ENCODE measurements around the gene MGAT3.
"Not testable (repeated sequence)": the region's sequence is repeated elsewhere in the genome, so short reads cannot be mapped to it uniquely, and the experiment has no call there.

The MGAT3 gene, protein sequence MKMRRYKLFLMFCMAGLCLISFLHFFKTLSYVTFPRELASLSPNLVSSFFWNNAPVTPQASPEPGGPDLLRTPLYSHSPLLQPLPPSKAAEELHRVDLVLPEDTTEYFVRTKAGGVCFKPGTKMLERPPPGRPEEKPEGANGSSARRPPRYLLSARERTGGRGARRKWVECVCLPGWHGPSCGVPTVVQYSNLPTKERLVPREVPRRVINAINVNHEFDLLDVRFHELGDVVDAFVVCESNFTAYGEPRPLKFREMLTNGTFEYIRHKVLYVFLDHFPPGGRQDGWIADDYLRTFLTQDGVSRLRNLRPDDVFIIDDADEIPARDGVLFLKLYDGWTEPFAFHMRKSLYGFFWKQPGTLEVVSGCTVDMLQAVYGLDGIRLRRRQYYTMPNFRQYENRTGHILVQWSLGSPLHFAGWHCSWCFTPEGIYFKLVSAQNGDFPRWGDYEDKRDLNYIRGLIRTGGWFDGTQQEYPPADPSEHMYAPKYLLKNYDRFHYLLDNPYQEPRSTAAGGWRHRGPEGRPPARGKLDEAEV

DNA sequence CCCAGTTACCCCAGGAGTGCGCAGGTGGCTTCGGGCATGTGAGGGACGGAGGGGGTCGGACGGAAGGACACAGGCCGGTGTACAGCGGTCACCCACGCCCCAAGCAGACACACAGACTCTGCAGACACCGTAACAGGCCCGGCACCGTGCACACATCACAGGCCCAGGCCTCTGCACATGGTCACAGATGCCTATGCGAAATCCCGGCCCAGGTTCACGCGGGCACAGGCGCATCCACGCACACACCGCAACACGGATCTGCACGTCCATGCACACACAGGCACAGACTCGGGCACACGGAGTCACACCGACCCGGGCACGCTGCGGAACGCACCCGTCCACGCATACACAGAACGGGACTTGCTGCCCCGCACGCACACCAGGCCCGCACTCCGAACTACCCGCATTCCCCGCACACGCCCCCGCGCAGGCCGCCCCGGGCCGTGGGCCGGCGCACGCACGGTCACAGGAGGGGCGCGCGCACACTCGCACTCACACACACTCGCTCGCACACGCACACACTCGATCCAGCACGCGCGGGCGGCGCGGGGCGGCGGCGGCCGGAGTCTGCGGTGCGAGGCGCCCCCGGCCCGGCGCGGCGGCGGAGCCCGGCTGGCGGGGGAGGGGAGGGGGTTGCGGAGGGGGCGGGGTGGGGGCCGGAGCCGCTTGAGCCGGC, at the start of gene MGAT3:
Gene MGAT3 (plus strand): TSS at position 491 of the 676 bp plus-strand sequence. CDS start 30,336 bp downstream, outside the sequence.
- no peak for DNase-seq (ENCODE audit: low read depth in 2 of 2)

DNA sequence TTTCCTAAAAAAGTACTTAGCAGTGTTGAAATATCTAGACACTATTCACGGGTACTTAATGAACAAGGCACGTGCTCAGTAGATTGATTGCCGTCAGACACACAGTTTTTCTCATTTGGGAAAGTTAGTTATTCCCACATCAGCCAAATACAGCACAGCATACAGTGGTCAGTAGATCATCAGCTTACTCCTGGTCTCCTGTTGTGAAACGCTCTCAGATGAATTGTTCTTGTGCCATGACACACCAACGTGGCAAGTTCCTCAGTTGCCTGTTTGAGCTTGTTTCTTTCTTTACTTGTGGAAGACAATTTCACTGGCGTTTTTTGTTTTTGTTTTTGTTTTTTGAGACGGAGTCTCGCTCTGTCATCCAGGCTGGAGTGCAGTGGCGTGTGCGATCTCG, 48.6 kb upstream of the MGAT3 start:
- no peak for DNase-seq (ENCODE audit: low read depth in 2 of 2)

DNA sequence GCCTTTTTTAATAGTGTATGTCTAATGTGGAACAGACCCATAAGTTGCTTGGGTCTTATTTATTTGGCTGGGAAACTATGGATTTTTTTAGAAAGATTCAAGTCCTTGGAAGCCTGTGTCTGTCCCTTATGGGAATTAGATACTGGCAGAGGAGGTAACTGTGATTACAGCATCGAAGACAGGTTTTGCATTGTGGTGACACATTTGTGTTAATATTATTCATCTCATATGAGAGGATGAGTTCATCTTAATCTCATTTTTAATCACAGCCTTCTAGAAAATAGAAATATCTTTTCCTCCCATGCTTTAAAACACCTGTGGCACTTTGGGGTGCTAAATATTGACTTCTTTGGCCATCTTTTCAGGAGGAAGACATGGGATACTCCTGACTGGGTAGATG, 48.0 kb upstream of the MGAT3 start:
- DNase-seq (ENCODE audit: low read depth in 2 of 2): no peak

DNA sequence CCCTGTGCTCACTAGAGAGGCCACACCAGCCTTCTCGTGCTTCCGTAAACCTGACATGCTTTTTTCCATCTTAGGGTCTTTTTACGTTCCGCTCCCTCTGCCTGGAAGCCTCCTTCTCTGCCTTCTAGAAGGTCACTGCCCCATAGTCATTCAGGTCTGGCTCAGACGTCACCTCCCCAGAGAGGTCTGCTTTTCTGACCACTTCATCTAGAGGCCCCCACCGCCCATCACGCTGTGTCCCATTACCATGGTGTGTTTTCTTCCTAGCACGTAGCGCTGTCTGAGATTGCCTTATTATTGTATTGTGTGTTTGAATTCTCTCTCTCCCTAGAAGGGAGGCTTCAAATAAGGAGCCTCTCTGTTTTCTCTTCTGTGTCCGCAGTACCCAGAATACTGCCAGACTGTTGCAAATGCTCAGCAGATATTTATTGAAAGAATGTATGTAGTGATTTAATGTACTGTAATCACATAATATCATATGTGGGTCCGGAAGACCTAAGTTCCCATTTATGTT, 47.2 kb upstream of the MGAT3 start:
- DNase-seq (ENCODE audit: low read depth in 2 of 2): no peak

DNA sequence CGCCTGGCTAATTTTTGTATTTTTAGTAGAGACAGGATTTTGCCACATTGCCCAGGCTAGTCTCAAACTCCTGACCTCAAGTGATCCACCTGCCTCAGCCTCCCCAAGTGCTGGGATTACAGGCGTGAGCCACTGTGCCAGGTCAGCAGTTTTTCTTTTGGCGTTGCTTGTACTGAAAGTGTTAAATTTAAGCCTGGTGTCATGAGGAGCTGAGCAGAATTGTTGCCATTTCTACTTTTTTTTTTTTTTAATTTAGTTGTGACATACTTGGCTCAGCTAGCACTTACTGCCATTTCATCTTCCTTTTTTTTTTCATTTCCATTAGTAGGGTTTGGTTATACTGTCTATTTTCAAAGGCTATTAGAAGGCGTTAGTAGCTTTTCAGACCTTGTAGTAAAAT, 46.5 kb upstream of the MGAT3 start:
- DNase-seq (ENCODE audit: low read depth in 2 of 2): no peak

DNA sequence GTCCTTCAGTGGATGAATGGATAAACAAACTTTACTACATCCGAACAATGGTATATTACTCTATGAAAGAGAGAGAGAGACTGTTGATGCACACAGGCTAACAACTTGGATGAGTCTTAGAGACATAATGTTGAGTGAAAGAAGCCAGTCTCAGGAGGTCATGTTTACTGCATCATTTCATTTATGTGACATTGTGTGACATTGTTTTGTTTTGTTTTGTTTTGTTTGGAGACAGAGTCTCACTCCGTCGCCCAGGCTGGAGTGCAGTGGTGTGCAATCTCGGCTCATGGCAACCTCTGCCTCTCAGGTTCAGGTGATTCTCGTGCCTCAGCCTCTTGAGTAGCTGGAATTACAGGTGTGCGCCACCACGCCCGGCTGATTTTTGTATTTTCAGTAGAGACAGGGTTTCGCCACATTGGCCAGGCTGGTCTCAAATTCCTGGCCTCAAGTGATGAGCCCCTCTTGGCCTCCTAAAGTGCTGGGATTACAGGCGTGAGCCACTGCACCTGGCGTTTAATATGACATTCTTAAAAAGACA, 44.9 kb upstream of the MGAT3 start:
- not testable (repeated sequence) for DNase-seq (ENCODE audit: low read depth in 2 of 2)

DNA sequence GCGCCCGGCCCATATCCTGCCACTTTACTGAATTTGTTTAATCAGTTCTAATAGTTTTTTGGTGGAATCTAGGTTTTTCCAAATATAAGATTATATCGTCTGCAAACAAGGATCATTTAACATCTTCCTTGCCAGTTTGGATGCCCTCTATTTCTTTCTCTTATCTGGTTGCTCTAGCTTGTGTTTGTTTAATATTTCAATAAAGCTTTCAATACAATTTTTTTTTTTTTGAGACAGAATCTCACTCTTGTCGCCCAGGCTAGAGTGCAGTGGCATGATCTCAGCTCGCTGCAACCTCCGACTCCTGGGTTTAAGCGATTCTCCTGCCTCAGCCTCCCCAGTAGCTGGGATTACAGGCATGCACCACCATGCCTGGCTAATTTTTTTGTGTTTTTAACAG, 43.6 kb upstream of the MGAT3 start:
- DNase-seq (ENCODE audit: low read depth in 2 of 2): not testable (repeated sequence)

DNA sequence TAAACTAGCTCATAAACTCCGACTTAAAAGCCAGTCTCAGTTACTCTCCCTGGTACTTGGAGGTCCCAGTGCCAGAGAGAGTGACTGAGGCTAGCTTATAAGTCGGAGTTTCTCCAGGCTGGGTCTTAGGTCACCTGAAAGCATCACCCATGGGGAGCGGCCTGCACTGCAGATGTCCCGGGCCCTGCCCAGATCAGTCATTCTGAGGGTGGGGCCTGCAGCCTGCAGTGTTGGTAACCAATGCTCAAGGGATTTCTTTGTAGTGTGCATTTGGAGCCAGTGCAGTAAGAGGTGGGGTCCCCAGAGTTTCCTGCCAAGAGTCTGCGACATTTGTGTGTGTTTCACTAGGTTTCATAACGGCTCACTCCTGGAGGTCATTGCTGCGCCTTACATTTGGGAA, 42.4 kb upstream of the MGAT3 start:
- no peak for DNase-seq (ENCODE audit: low read depth in 2 of 2)

DNA sequence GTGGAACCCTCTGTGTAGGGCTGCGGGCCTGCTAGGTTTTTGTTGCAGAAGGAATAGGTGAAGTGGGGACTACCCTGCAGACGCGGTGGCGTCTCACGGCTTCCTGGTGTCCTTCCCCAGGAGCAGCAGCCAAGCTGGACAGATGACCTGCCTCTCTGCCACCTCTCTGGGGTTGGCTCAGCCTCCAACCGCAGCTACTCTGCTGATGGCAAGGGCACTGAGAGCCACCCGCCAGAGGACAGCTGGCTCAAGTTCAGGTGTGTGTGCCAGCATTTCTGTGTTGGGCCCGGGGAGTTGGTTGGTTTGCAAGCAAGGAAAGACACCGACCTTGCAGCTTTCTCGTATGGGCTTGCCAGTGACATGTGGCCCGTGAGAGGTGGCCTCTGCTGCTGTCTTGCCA, 41.9 kb upstream of the MGAT3 start:
- DNase-seq (ENCODE audit: low read depth in 2 of 2): no peak

DNA sequence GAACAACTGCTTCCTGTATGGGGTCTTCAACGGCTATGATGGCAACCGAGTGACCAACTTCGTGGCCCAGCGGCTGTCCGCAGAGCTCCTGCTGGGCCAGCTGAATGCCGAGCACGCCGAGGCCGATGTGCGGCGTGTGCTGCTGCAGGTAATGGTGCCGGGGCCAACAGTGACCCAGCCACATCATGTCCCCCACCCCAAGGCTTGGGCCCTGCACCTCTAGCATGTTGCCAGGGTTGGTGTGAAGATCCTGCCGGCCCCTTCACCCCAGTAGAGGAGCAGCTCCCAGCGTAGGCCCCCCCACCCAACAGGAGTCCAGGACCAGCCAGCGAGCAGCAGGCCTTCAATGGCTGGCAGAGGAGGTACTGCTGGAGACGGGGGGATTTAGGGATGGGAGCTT, 41.3 kb upstream of the MGAT3 start:
- no peak for DNase-seq (ENCODE audit: low read depth in 2 of 2)

DNA sequence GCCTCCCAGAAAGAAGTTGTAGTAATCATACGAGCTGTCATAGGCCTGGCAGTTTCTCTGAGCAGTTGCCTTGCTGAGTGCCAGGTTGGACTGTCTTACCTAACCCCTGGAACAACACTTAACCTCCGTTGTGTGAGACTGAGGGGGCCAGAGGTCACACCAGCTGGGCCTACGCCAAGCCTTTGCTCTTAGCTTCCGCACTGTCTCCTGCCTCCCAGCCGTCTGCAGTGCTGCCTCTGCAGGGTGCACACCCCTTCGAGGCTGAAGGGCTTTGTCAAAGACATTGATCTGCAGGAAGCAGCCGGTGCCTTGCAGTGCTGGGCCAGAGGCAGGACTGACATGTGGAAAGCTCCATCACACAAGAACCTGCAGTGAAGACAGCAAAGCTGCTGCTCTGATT, 40.5 kb upstream of the MGAT3 start:
- DNase-seq (ENCODE audit: low read depth in 2 of 2): no peak

DNA sequence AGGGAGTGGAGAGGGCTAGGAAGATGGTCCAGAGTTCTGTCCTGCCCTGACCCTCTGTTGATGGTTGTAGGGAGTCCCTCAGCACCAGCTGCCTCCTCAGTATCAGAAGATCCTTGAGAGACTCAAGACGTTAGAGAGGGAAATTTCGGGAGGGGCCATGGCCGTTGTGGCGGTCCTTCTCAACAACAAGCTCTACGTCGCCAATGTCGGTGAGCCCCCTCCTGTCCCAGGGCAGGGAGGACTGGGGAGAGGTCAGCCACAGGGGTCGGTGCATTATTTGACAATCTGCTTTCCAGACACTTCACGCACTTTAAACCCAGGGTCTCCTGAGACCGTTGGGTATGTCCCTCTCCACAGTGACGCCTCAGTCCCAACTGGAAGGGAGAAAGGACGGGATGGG, 39.2 kb upstream of the MGAT3 start:
- no peak for DNase-seq (ENCODE audit: low read depth in 2 of 2)

DNA sequence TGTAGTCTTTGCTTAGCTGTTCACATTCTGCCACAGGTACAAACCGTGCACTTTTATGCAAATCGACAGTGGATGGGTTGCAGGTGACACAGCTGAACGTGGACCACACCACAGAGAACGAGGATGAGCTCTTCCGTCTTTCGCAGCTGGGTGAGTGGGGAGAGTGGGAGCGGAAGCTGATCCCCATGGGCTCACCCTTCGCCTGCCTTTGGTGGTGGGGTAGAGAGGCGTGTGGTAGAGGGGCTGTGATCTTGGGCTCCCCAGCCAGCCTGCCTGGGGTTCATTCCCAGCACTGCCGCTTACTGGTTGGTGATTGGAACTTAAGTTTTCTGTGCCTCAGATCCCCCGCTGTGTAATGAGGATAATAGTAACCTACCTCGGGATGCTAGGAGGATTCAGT, 38.1 kb upstream of the MGAT3 start:
- no peak for DNase-seq (ENCODE audit: low read depth in 2 of 2)

DNA sequence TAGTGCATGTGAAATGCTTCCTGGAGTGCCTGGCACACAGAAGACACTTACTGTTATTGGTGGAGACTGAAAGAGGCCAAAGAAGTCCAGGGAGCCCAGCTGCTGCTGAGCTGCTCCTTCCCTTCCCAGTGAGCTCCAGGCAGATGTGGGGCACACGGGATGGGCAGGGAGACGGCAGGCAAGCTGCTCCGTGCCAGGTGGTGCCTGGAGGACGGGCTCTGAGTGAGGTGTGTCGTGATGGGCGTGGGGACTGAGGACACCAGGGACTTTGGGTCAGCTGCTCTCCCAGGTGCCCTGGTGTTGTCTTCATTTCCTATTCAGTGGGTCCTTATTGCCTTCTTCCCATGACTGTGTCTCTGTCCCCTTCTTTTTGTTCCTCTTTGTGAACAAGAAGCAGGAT, 37.7 kb upstream of the MGAT3 start:
- no peak for DNase-seq (ENCODE audit: low read depth in 2 of 2)

DNA sequence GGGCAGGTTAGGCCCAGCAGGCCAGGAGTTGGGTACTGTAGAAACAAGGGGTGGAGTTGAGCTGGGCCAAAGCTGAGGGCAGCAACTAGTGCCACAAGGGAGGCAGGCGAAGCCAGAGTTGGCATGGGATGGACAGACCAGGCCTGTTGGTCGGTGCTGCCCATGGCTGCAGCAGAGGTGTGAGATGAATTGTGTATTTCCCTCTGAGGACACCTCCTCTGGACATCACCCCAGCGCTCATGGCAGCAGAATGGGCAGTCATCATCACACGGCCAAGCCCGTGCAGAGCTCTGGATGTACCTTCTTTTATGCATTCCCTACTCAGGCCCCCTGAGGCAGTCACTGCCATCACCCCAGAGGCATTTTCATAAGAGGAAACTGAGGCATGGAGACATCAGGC, 36.9 kb upstream of the MGAT3 start:
- DNase-seq (ENCODE audit: low read depth in 2 of 2): no peak

DNA sequence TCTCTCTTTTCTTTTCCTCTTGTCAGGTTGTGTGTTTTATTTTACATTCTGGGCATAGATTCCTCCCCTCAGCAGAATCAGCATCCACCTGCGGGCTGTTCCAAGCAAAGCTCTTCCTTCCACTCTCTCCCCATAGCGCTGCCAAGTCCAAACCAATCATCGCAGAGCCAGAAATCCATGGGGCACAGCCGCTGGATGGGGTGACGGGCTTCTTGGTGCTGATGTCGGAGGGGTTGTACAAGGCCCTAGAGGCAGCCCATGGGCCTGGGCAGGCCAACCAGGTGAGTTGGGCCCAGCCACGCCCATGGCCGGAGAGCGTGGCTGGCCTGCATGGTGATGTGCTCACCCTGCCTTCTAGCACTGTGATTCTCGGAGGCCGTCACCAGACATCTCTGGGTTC, 35.1 kb upstream of the MGAT3 start:
- no peak for DNase-seq (ENCODE audit: low read depth in 2 of 2)

DNA sequence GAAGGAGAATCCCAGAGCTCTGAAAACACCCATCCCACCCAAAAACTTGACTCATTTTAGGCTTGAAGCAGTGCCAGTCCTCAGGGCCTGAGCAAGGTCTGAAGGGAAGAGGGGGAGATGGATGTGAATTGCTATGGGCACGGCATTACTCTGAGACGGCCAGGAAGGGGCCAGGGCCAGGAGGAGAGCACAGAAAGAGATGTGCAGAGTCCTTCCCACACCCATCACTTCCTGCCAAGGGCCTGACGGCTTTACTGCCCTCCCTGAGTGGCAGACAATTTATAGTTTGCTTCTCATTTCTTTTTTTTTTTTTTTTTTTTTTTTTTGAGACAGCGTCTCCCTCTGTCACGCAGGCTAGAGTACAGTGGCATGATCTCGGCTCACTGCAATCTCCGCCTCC, 34.7 kb upstream of the MGAT3 start:
- no peak for DNase-seq (ENCODE audit: low read depth in 2 of 2)

DNA sequence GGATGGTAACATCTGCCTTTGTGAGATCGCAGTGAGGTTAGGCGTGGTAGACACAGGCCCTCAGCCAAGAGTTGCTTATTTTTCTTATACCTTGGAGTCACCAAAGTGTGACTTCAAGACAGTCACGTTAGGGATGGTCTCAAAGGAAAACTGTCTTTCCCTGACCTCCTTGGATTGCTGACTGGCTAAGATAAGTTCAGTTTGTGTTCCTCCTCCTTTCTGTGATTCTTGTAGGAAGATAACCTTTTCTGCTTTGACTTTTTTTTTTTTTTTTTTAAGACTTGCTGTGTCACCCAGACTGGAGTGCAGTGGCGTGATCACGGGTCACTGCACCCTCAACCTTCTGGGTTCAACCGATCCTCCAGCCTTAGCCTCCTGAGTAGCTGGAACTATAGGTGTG, 34.1 kb upstream of the MGAT3 start:
- DNase-seq (ENCODE audit: low read depth in 2 of 2): no peak

DNA sequence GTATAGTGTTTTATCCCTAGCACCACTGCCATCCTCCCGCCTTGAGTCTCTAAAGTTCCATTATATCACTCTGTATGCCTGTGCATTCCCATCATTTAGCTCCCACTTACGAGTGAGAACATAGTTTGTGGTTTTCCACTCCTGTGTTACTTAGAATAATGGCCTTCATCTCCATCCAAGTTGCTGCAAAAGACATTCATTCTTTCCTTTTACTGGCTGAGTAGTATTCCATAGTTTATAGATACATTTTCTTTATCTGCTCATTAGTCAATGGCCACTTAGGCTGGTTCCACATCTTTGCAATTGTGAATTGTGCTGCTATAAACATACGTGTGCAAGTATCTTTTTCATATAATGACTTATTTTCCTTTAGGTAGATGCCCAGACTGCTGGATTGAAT, 32.8 kb upstream of the MGAT3 start:
- DNase-seq (ENCODE audit: low read depth in 2 of 2): no peak

DNA sequence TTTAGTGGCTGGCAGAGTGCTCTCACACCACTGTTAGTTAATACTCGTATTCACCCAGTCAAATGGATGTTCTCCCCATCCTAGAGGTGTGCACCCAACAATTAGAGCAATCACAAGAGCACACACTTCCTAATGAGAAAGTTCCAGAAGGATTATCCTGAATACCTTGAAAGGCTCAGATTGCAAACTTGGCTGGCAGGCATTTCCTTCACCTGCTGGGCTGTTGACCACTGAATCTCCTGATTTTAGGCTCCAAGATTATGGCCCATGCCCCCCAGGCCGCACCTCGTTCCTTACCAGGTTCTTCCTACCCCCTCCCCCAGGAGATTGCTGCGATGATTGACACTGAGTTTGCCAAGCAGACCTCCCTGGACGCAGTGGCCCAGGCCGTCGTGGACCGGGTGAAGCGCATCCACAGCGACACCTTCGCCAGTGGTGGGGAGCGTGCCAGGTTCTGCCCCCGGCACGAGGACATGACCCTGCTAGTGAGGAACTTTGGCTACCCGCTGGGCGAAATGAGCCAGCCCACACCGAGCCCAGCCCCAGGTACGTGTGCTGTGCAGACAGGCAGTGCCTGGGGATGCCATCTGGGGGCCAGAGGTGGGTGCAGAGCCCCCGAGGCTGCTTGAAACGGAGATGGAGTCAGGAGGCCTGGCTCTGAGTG, 30.3 kb upstream of the MGAT3 start:
- no peak for DNase-seq (ENCODE audit: low read depth in 2 of 2)

DNA sequence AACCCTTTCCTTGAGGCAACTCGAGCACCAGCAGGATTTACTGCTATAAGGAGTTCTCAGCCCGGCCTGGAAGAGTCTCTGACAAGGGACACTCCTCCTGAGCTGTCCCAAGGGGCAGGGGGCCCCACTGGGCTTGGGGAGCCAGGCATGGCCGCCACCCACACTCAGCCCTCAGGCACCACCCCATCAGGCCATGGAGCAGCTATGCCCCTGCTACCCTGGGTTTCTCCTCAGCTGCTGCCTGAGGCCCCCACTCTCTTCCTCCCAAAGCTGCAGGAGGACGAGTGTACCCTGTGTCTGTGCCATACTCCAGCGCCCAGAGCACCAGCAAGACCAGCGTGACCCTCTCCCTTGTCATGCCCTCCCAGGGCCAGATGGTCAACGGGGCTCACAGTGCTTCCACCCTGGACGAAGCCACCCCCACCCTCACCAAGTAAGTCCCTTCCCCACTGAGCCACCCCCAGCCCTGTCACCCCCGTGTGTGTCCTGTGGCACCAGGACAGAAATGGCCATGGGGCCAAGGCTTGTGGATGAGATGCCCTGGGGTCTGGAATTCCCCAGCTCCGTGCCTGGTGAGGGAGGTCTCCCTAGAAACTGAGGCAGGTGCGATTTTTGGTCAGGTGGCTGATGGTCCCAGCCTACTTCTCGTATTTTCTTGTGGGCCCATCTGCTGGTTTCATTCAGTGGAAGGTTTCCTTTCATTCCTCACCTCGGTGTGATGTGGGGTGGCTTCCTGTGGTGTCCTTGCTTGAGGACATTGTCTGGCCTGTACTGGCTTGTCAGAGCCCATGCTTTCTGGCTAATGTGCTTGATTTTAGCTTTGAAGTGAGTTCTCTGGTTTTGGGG, 28.8 kb upstream of the MGAT3 start:
- DNase-seq (ENCODE audit: low read depth in 2 of 2): no peak

Data from fibroblast of skin of left biceps (primary cell).